ENCODE data around the gene SLC46A1. TPM values are rescaled to one million over a fixed set of nuclear protein-coding genes. Genes with fewer than 3 reads are reported as not detected.

Gene SLC46A1
- total and polyA plus RNA-seq, 2 donors (not counting 1 experiment from before 2014, with no cell fraction given), result 2.5 to 4.3 TPM

DNA sequence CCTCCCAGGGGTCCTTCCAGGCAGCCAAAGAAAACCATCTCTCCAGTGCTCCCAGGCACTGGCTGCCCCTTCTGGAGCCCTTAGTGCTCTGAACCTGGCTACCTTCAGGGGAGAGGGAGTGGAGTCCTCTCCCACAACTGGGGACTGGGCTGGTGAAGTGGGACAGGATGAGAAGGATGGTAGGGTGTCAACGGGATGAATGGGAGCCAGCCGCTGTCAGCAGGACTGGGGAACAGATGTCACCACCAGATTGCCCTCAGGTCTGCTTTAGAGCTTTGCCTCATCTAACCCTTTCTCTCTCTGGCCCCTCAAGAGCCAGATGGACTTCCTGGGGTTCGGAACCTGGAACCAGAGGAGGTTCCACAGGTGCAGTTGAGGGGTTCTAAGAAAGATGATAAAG, 40.5 kb downstream of the SLC46A1 start:
- Histone ChIP-seq H3K4me2 (replicated peaks; ENCODE audit: low read depth, low read length, poor library complexity, severe bottlenecking) (no peak overlapping the region), H3K36me3 (replicated peaks in 1 of 2; ENCODE audit: control extremely low read depth in 1 of 2, control insufficient read depth in 1 of 2, extremely low read depth in 1 of 2, insufficient read depth in 2 of 2, low read length in 1 of 2) (peaks cover 0 to 43% of the 10 kb centered on the region in 2 experiments), H3K27ac (ENCODE audit: low read length in 2 of 2) (no peak overlapping the region), H3K9ac (ENCODE audit: low read length) (no peak overlapping the region), H3K4me3 (ENCODE audit: control extremely low read depth in 1 of 5, extremely low read depth in 1 of 5, insufficient read depth in 1 of 5, low read depth in 2 of 5, low read length in 4 of 5) (no peak overlapping the region), H3K4me1 (ENCODE audit: control insufficient read depth in 2 of 2, insufficient read depth in 2 of 2, low read length in 2 of 2) (no peaks in the 10 kb centered on the region), H3K9me3 (ENCODE audit: control extremely low read depth in 1 of 3, control insufficient read depth in 2 of 3, insufficient read depth in 1 of 3, low read length in 2 of 3) (no peaks in the 10 kb centered on the region), H4K20me1 (ENCODE audit: control insufficient read depth, insufficient read depth, low read length, poor library complexity, severe bottlenecking) (peaks cover 9% of the 10 kb centered on the region), H3K79me2 (ENCODE audit: control insufficient read depth, insufficient read depth, low read length) (no peaks in the 10 kb centered on the region), H3K27me3 (replicated peaks in 1 of 4; ENCODE audit: control extremely low read depth in 1 of 4, control insufficient read depth in 3 of 4, insufficient read depth in 4 of 4, low read length in 3 of 4) (no peaks in the 10 kb centered on the region), H2AFZ (ENCODE audit: insufficient read depth, low read depth, low read length, poor library complexity, severe bottlenecking) (no peak overlapping the region)
- Mint-ChIP-seq H3K27ac (no peak overlapping the region), H3K9me3 (ENCODE audit: insufficient read depth) (no peaks in the 10 kb centered on the region), H3K27me3 (no peaks in the 10 kb centered on the region), H3K4me3 (no peak overlapping the region), H3K4me1 (peaks cover under 1% of the 10 kb centered on the region)
- TF ChIP-seq EZH2 (IDR thresholded peaks at IDR 0.05; ENCODE audit: borderline replicate concordance, insufficient read depth, low read depth, low read length, poor library complexity, severe bottlenecking), result no peak
- intact Hi-C loops (cut with micrococcal nuclease), result no loop called here
- ChIA-PET CTCF (interaction anchor here (0.7 kb wide), 1 partner anchor 252 kb away, joined by 3 read pairs; no protein-coding TSS in a partner anchor), POLR2A (no interaction called here)
- ATAC-seq (ENCODE audit: low read depth), result no peak
- WGBS (ENCODE audit: insufficient coverage), result no CpG with 5 or more reads among the region's 3 CpGs
- no peak for DNase-seq

DNA sequence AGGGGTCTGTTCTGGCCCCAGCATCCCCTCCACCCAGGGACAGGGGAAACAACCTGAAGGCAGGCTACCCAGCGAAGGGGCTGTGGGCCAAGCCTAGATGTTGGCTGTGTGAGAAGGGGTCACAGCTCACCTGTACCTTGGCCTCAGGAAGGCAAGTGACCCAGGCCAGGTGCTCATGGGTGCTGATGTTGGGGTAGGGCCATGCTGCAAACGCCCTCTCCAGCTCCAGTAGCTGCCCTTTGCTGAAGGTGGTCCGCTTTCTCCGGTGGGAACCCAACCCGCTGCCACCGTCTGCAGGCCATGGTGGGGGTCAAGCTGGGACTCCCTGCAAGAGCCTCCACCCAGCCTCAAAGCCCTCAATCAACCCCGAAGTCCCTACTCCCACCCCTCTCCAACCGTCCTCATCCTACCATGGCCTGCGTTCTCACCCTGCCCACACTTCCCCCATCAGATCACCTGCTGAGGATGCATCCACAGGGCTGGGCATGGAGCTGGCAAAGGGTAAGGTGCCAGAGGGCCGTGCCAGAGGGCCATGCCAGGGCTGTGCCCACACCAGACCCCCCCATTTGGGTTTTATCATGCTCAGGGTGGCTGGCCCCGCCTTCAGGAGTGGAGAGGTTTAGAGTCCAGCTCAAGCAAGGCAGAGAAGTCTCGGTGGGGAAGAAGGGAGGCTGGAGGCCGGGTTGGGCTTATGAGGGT, 41.2 kb downstream of the SLC46A1 start, which contains the start of gene SEBOX:
Gene SEBOX, minus strand, starts transcription at position 535 of the 699 bp plus-strand sequence. Its CDS starts 48 bp downstream, at position 487.
- Histone ChIP-seq H3K4me1 (ENCODE audit: control insufficient read depth in 2 of 2, insufficient read depth in 2 of 2, low read length in 2 of 2) (no peaks in the 10 kb centered on the region), H4K20me1 (ENCODE audit: control insufficient read depth, insufficient read depth, low read length, poor library complexity, severe bottlenecking) (peaks cover 12% of the 10 kb centered on the region), H2AFZ (ENCODE audit: insufficient read depth, low read depth, low read length, poor library complexity, severe bottlenecking) (no peak within 1 kb of the TSS), H3K9me3 (ENCODE audit: control extremely low read depth in 1 of 3, control insufficient read depth in 2 of 3, insufficient read depth in 1 of 3, low read length in 2 of 3) (no peaks in the 10 kb centered on the region), H3K36me3 (replicated peaks in 1 of 2; ENCODE audit: control extremely low read depth in 1 of 2, control insufficient read depth in 1 of 2, extremely low read depth in 1 of 2, insufficient read depth in 2 of 2, low read length in 1 of 2) (peaks cover 0 to 49% of the 10 kb centered on the region in 2 experiments), H3K4me3 (ENCODE audit: control extremely low read depth in 1 of 5, extremely low read depth in 1 of 5, insufficient read depth in 1 of 5, low read depth in 2 of 5, low read length in 4 of 5) (no peak within 1 kb of the TSS), H3K27me3 (replicated peaks in 1 of 4; ENCODE audit: control extremely low read depth in 1 of 4, control insufficient read depth in 3 of 4, insufficient read depth in 4 of 4, low read length in 3 of 4) (no peaks in the 10 kb centered on the region), H3K9ac (ENCODE audit: low read length) (no peak within 1 kb of the TSS), H3K79me2 (ENCODE audit: control insufficient read depth, insufficient read depth, low read length) (no peaks in the 10 kb centered on the region), H3K27ac (ENCODE audit: low read length in 2 of 2) (no peak within 1 kb of the TSS), H3K4me2 (replicated peaks; ENCODE audit: low read depth, low read length, poor library complexity, severe bottlenecking) (no peak within 1 kb of the TSS)
- WGBS (ENCODE audit: insufficient coverage), result 96% methylated on average over 8 of the region's 13 CpGs
- Mint-ChIP-seq H3K4me1 (no peaks in the 10 kb centered on the region), H3K9me3 (ENCODE audit: insufficient read depth) (no peaks in the 10 kb centered on the region), H3K27me3 (no peaks in the 10 kb centered on the region), H3K27ac (no peak within 1 kb of the TSS), H3K4me3 (no peak within 1 kb of the TSS)
- ChIA-PET CTCF (interaction anchor here (0.7 kb wide), 1 partner anchor 252 kb away, joined by 3 read pairs; no protein-coding TSS in a partner anchor), POLR2A (no interaction called here)
- DNase-seq (no peak), ATAC-seq (ENCODE audit: low read depth) (no peak)
- intact Hi-C loops (cut with micrococcal nuclease), result no loop called here
- no peak for TF ChIP-seq EZH2 (IDR thresholded peaks at IDR 0.05; ENCODE audit: borderline replicate concordance, insufficient read depth, low read depth, low read length, poor library complexity, severe bottlenecking)
- TF ChIP-seq, protein P1, sequence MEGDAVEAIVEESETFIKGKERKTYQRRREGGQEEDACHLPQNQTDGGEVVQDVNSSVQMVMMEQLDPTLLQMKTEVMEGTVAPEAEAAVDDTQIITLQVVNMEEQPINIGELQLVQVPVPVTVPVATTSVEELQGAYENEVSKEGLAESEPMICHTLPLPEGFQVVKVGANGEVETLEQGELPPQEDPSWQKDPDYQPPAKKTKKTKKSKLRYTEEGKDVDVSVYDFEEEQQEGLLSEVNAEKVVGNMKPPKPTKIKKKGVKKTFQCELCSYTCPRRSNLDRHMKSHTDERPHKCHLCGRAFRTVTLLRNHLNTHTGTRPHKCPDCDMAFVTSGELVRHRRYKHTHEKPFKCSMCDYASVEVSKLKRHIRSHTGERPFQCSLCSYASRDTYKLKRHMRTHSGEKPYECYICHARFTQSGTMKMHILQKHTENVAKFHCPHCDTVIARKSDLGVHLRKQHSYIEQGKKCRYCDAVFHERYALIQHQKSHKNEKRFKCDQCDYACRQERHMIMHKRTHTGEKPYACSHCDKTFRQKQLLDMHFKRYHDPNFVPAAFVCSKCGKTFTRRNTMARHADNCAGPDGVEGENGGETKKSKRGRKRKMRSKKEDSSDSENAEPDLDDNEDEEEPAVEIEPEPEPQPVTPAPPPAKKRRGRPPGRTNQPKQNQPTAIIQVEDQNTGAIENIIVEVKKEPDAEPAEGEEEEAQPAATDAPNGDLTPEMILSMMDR (IDR thresholded peaks at IDR 0.05), result no peak
